IMR-90 (cell line): ENCODE data around the gene CYP11A1. TPM values are rescaled to one million over a fixed set of nuclear protein-coding genes. Genes with fewer than 3 reads are reported as not detected.

Source experiments
- ATAC-seq: fragments of 200-7000 bp; cut with Tn5 transposase; 2 replicates; pipeline ENCODE4 v1.9.1; 2020; ENCODE audit warnings: low read depth, mild to moderate bottlenecking, moderate library complexity
- BruUV-seq: library from RNA; stranded (reverse); fragments of 400-500 nt; replicated peaks from 2 replicates; lab custom pipeline; 2021; lab: Mats Ljungman, UMichigan
- CTCF ChIA-PET: fragments of 300-600 bp; formaldehyde crosslinking; extraction: SDS; loops from one replicate; lab custom pipeline; 2021; ENCODE audit warnings: antibody characterized with exemption; lab: Yijun Ruan, JAX
- POLR2A ChIA-PET: fragments of 300-600 bp; sonication (Branson Sonifier 250); formaldehyde crosslinking; loops from one replicate; lab custom pipeline; 2022; ENCODE audit warnings: antibody characterized with exemption; ENCODE audit not compliant: unreplicated experiment; lab: Charles Lee
- DNase-seq: peaks from one replicate; pipeline ENCODE4 v3.0.0; 2013
- H2AFZ ChIP-seq: replicated peaks from 2 replicates; pipeline ENCODE3; 2013; ENCODE audit warnings: low read length, mild to moderate bottlenecking; ENCODE audit not compliant: poor library complexity
- H2AK5ac ChIP-seq: 2 replicates; pipeline ENCODE4 v1.6.1; 2013; ENCODE audit warnings: low read depth, low read length, inconsistent platforms
- H2AK9ac ChIP-seq: replicated peaks from 2 replicates; pipeline ENCODE3; 2013; ENCODE audit warnings: mild to moderate bottlenecking, low read depth, low read length, moderate library complexity; ENCODE audit not compliant: poor library complexity
- H2BK120ac ChIP-seq: 2 replicates; pipeline ENCODE4 v1.6.1; 2013; ENCODE audit warnings: low read depth, low read length, inconsistent platforms
- H2BK15ac ChIP-seq: 3 replicates; pipeline ENCODE4 v1.6.1; 2013; ENCODE audit warnings: low read depth, low read length, inconsistent platforms
- H2BK20ac ChIP-seq: 2 replicates; pipeline ENCODE4 v1.6.1; 2013; ENCODE audit warnings: low read depth, mild to moderate bottlenecking, inconsistent platforms, low read length, moderate library complexity
- H2BK5ac ChIP-seq: 2 replicates; pipeline ENCODE4 v1.6.1; 2013; ENCODE audit warnings: mild to moderate bottlenecking, low read depth, low read length, inconsistent platforms; ENCODE audit not compliant: poor library complexity, severe bottlenecking
- H3K14ac ChIP-seq: replicated peaks from 2 replicates; pipeline ENCODE4 v1.6.1; 2013; ENCODE audit warnings: low read depth, low read length, inconsistent platforms
- H3K18ac ChIP-seq: 2 replicates; pipeline ENCODE4 v1.6.1; 2013; ENCODE audit warnings: low read depth, low read length, control low read depth
- H3K23ac ChIP-seq: 2 replicates; pipeline ENCODE4 v1.6.1; 2013; ENCODE audit warnings: low read depth, low read length, inconsistent platforms
- H3K27ac ChIP-seq: 2 replicates; pipeline ENCODE4 v1.5.1; 2013; ENCODE audit warnings: mild to moderate bottlenecking, control low read depth, low read length; ENCODE audit not compliant: insufficient read depth
- H3K27me3 ChIP-seq: 2 replicates; pipeline ENCODE4 v1.6.1; 2013; ENCODE audit warnings: low read length; ENCODE audit not compliant: control insufficient read depth, insufficient read depth
- H3K36me3 ChIP-seq: 2 replicates; pipeline ENCODE4 v1.6.1; 2013; ENCODE audit warnings: low read length, mixed read lengths; ENCODE audit not compliant: control insufficient read depth, insufficient read depth
- H3K4ac ChIP-seq: 2 replicates; pipeline ENCODE4 v1.6.1; 2013; ENCODE audit warnings: low read depth, low read length, inconsistent platforms
- H3K4me1 ChIP-seq: 2 replicates; pipeline ENCODE4 v1.6.1; 2013; ENCODE audit warnings: low read length, mixed read lengths; ENCODE audit not compliant: control insufficient read depth, insufficient read depth
- H3K4me2 ChIP-seq: 2 replicates; pipeline ENCODE4 v1.6.1; 2013; ENCODE audit warnings: low read depth, mild to moderate bottlenecking, control low read depth, low read length, moderate library complexity
- H3K4me3 ChIP-seq: 2 replicates; pipeline ENCODE4 v1.5.1; 2013; ENCODE audit warnings: low read depth, mild to moderate bottlenecking, control low read depth, low read length, moderate library complexity; ENCODE audit not compliant: insufficient read depth
- H3K56ac ChIP-seq: 2 replicates; pipeline ENCODE4 v1.6.1; 2013; ENCODE audit warnings: low read length, inconsistent platforms; ENCODE audit not compliant: insufficient read depth; ENCODE audit errors: extremely low read depth
- H3K79me1 ChIP-seq, 2 experiments: 2 replicates each; pipeline ENCODE4 v1.6.1; 2013; ENCODE audit warnings: low read length in 2 of 2, inconsistent platforms in 1 of 2, low read depth in 1 of 2
- H3K9ac ChIP-seq: 2 replicates; pipeline ENCODE4 v1.6.1; 2013; ENCODE audit warnings: low read depth, low read length, control low read depth
- H3K9me1 ChIP-seq: 2 replicates; pipeline ENCODE4 v1.6.1; 2013; ENCODE audit warnings: low read length, inconsistent platforms; ENCODE audit not compliant: insufficient read depth
- H3K9me3 ChIP-seq: 2 replicates; pipeline ENCODE4 v1.6.1; 2013; ENCODE audit warnings: low read length; ENCODE audit not compliant: control insufficient read depth, insufficient read depth
- H4K20me1 ChIP-seq: 2 replicates; pipeline ENCODE4 v1.6.1; 2013; ENCODE audit warnings: low read length, inconsistent platforms; ENCODE audit not compliant: insufficient read depth
- H4K5ac ChIP-seq: 2 replicates; pipeline ENCODE4 v1.6.1; 2013; ENCODE audit warnings: mild to moderate bottlenecking, low read depth, low read length, control low read depth
- H4K8ac ChIP-seq, 2 experiments: 2 replicates each; pipeline ENCODE4 v1.6.1; 2013; ENCODE audit warnings: low read depth in 2 of 2, low read length in 2 of 2, control low read depth in 1 of 2, inconsistent platforms in 1 of 2
- H4K91ac ChIP-seq: 2 replicates; pipeline ENCODE4 v1.6.1; 2013; ENCODE audit warnings: low read depth, low read length, inconsistent platforms; ENCODE audit not compliant: insufficient read depth
- CEBPB ChIP-seq: IDR thresholded peaks from 2 replicates; pipeline ENCODE4 v1.6.1; 2012; ENCODE audit warnings: low read depth, low read length, improper control_type of control experiment
- CHD1 ChIP-seq: IDR thresholded peaks from 2 replicates; pipeline ENCODE4 v1.6.1; 2012; ENCODE audit warnings: low read depth, low read length, improper control_type of control experiment
- MXI1 ChIP-seq: IDR thresholded peaks from 2 replicates; pipeline ENCODE4 v1.6.1; 2012; ENCODE audit warnings: low read depth, mild to moderate bottlenecking, low read length, moderate library complexity, borderline replicate concordance
- POLR2A ChIP-seq: IDR thresholded peaks from 2 replicates; pipeline ENCODE4 v1.6.1; 2012; ENCODE audit warnings: mild to moderate bottlenecking, low read depth, low read length
- RCOR1 ChIP-seq: IDR thresholded peaks from 2 replicates; pipeline ENCODE4 v1.6.1; 2012; ENCODE audit warnings: mild to moderate bottlenecking, low read length, improper control_type of control experiment; ENCODE audit not compliant: insufficient replicate concordance
- RFX5 ChIP-seq: IDR thresholded peaks from 2 replicates; pipeline ENCODE4 v1.8.0; 2012; ENCODE audit warnings: low read depth, mild to moderate bottlenecking, low read length, moderate library complexity
- SMC3 ChIP-seq: fragments of 150-350 bp; IDR thresholded peaks from 2 replicates; pipeline ENCODE4 v1.6.1; 2016; ENCODE audit warnings: low read depth, mild to moderate bottlenecking, antibody characterized with exemption, low read length, moderate library complexity
- USF2 ChIP-seq: fragments of 150-350 bp; IDR thresholded peaks from 2 replicates; pipeline ENCODE4 v1.6.1; 2017; ENCODE audit warnings: mild to moderate bottlenecking, antibody characterized with exemption, low read length, low read depth
- WGBS, 2 experiments: methylation state at CpG; one replicate each; pipeline versions ENCODE4 v1.1.5 to v1.1.7; 2013; ENCODE audit warnings: missing lambda C conversion rate in 2 of 2; ENCODE audit not compliant: insufficient read length in 1 of 2; ENCODE audit errors: extremely low coverage in 2 of 2; 5-methylcytosine and 5-hydroxymethylcytosine counted together
- dilution Hi-C: fragments of 300-500 bp; cut with HindIII; formaldehyde crosslinking; loops from one replicate; pipeline ENCODE4 v1.14.3; 2018; ENCODE audit warnings: low sequenced_read_pairs; ENCODE audit not compliant: unreplicated experiment
- in situ Hi-C: fragments of 300-500 bp; cut with MboI; formaldehyde crosslinking; loops from 3 replicates; pipeline ENCODE4 v1.14.3; 2019; ENCODE audit warnings: low sequenced_read_pairs, inconsistent platforms, mixed read lengths
- intact Hi-C: fragments of 100-400 bp; cut with micrococcal nuclease; formaldehyde crosslinking; loops from 2 replicates; pipeline ENCODE4 v1.10.0; 2022
- polyA plus RNA-seq, 3 experiments: library from polyadenylated mRNA; depleted of rRNA; stranded (reverse); fragments of >200 nt; gene quantifications; 2 replicates each; pipeline ENCODE4 v1.2.3, GENCODE V29; 2012; ENCODE audit warnings: low replicate concordance in 1 of 3
- total RNA-seq: library from RNA; depleted of rRNA; stranded (reverse); fragments of >200 nt; gene quantifications from 2 replicates; pipeline ENCODE4 v1.2.3, GENCODE V29; 2012

Gene CYP11A1
- total and polyA plus RNA-seq, 2 of the 4 experiments (the other 2 are of a cell fraction), result 0.18 to 0.50 TPM

- Histone ChIP-seq H3K27ac (no peak overlapping the region), H3K79me1 (no peaks in the 10 kb centered on the region), H3K36me3 (no peaks in the 10 kb centered on the region), H2BK15ac (no peak overlapping the region), H4K20me1 (no peaks in the 10 kb centered on the region), H3K27me3 (peaks cover 59% of the 10 kb centered on the region), H3K9ac (no peak overlapping the region), H3K4me2 (no peak overlapping the region), H3K4me1 (no peaks in the 10 kb centered on the region), H2AK5ac (no peak overlapping the region), H2AFZ (no peak overlapping the region), H3K4me3 (no peak overlapping the region), H3K9me1 (no peaks in the 10 kb centered on the region), H2BK20ac (no peak overlapping the region), H3K4ac (no peak overlapping the region), H3K23ac (no peak overlapping the region), H3K56ac (no peak overlapping the region), H2BK120ac (no peak overlapping the region), H3K9me3 (no peaks in the 10 kb centered on the region), H4K8ac (no peak overlapping the region), H2BK5ac (no peak overlapping the region), H2AK9ac (no peak overlapping the region), H3K14ac (no peak overlapping the region), H4K5ac (no peak overlapping the region), H4K91ac (no peak overlapping the region), H3K18ac (no peak overlapping the region)
- in situ Hi-C loops, result no loop called here
- BruUV-seq, result no TSS peak
- WGBS, 2 experiments, result 69% methylated on average over 4 of the region's 6 CpGs; no CpG with 5 or more reads in 1 of the 2 experiments
- ATAC-seq, result no peak
- ChIA-PET CTCF (no interaction called here), POLR2A (no interaction called here)
- intact Hi-C loops, result no loop called here
- dilution Hi-C loops, result no loop called here
- DNase-seq, result no peak
- TF ChIP-seq CEBPB (no peak), RCOR1 (no peak), POLR2A (no peak), CHD1 (no peak), MXI1 (no peak), RFX5 (no peak), SMC3 (no peak), USF2 (no peak)
These were observed 39.7 kb downstream of the CYP11A1 start for GRCh38 chr15:74327756-74328155.
